GM19324 (cell line): ENCODE results near the gene GCNT2.
"Not testable (repeated sequence)": the region's sequence is repeated elsewhere in the genome, so short reads cannot be mapped to it uniquely, and the experiment has no call there.

Source experiments
- ATAC-seq: cut with Tn5 transposase; IDR thresholded peaks from one replicate; pipeline ENCODE4 v1.9.1; 2021; ENCODE audit warnings: mild to moderate bottlenecking, moderate library complexity; ENCODE audit not compliant: unreplicated experiment, low FRiP score

Gene GCNT2

DNA sequence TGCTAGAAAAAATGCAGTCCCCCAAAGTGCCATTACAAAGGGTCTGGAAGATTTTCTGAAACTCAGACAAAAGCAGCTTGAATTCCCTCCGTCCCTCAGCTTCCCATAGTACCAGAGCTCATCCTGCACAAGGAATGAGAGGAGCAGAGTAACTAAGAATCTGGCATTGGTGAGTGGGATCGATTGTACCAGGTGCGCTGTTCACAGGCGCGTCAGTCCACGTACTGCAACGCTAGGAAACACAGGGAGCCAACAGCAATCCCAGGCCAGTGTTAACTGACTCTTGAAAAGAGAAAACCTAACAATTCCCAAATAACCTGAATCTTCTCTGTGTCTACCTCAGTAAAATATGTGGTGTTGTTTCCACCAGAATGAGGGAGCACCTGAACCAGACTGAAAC, 77.9 kb downstream of the GCNT2 start:
- no peak for ATAC-seq

DNA sequence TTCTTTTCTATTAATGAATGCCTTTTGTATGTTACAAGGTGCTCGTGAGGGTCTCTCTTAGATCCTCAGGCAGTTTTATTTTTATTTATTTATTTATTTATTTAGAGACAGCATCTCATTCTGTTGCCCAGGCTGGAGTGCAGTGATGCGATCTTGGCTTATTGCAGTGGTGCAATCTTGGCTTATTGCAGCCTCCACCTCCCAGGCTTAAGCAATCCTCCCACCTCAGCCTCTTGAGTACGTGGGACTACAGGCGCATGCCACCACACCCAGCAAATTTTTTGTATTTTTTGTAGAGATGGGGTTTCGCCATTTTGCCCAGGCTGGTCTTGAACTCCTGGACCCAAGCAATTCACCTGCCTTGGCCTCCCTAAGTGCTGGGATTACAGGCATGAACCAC, 79.5 kb downstream of the GCNT2 start:
- ATAC-seq = not testable (repeated sequence)

DNA sequence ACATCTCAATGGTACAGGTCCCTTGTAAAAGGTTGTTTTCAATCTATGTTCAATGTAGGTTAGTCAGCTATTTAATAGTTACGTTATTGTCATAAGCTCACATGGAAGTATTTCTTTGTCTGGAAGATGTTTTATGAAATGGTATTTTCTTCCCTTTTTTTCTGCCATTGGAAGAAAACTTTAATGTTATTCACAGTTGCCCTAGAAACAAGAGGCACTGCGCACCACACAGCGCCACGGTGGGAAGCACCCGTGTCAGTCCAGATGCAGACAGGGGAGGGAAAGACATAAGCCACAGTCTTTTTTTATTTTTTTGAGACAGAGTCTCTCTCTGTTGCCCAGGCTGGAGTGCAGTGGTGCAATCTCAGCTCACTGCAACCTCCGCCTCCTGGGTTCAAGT, 82.1 kb downstream of the GCNT2 start:
- no peak for ATAC-seq

- no peak for ATAC-seq
Measured at GRCh38 chr6:10609038-10609437, 87.9 kb downstream of the GCNT2 start.

GRCh38 chr6:10610289-10610688, 89.1 kb downstream of the GCNT2 start:
- no peak for ATAC-seq

- ATAC-seq = no peak
Measured at GRCh38 chr6:10612161-10612560, 91.0 kb downstream of the GCNT2 start.

GRCh38 chr6:10613077-10613476, 91.9 kb downstream of the GCNT2 start:
- ATAC-seq = no peak

DNA sequence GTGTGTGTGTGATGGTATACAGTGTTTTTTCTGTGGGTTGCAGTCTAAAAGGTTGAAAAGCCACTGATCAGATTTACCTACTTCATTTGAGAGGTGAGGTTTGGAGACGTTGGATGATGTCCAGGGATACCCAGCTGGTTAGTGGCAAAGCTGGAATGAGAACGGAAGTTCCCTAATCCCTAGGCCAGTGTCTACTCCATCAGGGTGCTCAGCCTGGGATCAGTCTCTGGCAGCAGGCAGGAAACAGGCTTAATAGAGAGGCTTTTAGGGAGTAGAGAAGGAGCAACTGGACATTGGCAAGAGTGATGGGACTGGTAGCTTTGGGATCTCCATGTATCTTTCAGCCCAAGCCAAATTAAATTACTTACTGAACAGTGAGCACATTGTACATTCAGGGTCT, 92.6 kb downstream of the GCNT2 start:
- no peak for ATAC-seq

GRCh38 chr6:10615675-10616074, 94.5 kb downstream of the GCNT2 start:
- ATAC-seq = no peak

DNA sequence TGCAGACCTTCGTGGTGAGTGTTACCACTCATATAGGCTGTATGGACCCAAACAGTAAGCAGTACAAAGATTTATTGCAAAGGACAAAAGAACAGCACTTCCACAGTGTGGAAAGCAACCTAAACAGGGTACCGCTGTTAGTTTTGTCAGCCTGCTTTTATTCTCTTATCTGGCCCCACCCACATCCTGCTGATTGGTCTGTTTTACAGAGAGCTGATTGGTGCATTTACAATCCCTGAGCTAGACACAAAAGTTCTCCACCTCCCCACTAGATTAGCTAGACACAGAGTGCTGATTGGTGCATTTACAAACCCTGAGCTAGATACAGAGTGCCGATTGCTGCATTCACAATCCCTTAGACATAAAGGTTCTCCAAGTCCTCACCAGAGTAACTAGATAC, 95.1 kb downstream of the GCNT2 start:
- ATAC-seq = not testable (repeated sequence)

- ATAC-seq = no peak
Measured at GRCh38 chr6:10617008-10617696, 96.0 kb downstream of the GCNT2 start.

DNA sequence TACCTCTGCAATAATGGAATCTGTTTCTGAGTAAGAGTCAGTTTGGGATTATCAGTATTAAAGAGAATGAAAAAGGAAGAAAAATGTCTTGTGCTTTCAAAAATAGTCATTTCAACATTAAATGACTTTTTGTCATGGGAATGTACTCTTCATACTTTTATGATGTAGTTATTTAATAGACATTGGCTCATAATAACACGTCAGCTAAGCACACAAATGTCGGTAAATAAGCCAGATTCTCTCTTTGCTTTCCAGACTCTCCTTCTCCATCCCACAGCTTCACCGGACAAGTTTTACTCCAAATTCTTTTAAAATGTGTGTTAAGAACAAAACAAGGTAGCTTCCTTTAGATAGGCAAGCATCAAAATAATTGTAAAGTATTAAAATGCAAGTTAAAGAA, 97.3 kb downstream of the GCNT2 start:
- ATAC-seq = no peak

- ATAC-seq = no peak
Measured at GRCh38 chr6:10621213-10621612, 100.1 kb downstream of the GCNT2 start.

- no peak for ATAC-seq
Measured at GRCh38 chr6:10621847-10622246, 100.7 kb downstream of the GCNT2 start.

GRCh38 chr6:10624836-10625235, 103.7 kb downstream of the GCNT2 start:
- no peak for ATAC-seq

- no peak for ATAC-seq
Measured at GRCh38 chr6:10626154-10626741, 105.1 kb downstream of the GCNT2 start.

DNA sequence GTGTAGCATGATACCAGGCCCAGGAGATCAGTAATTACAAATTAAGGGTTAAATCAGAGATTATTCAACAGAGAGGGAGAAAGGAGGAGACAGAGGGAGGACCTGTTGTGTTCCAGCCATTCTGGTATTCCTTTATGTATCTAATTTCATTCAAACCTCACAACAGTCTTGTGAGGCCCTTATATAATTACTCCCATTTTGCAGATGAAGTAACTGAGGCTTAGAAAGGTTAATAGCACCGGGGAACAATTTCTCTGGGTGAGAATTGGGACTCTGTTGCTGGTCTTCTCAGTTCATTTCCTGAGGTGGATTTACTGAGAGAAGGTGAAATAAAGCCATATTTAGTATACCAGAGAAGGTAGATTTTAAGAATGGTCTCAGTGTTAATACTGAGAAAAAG, 106.6 kb downstream of the GCNT2 start:
- no peak for ATAC-seq

- no peak for ATAC-seq
Measured at GRCh38 chr6:10630178-10630577, 109.0 kb downstream of the GCNT2 start.

DNA sequence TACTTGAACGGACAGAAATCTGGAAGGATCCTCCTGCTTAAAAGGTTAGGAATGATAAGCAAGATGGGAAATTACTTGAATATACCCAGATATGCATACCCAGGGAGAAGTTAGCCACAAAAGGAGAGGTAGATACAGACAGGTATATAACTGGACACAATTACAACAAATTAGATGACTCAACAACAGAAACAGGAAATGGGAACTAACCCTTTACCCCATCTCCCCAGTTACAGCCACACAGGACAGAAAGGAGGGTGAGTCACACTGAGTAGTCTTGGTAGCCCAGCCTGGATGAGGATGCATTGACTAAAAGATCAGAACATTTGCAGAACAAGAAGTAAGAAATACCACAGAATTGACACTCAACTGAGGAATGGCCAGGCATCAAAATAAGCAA, 112.1 kb downstream of the GCNT2 start:
- ATAC-seq = no peak

DNA sequence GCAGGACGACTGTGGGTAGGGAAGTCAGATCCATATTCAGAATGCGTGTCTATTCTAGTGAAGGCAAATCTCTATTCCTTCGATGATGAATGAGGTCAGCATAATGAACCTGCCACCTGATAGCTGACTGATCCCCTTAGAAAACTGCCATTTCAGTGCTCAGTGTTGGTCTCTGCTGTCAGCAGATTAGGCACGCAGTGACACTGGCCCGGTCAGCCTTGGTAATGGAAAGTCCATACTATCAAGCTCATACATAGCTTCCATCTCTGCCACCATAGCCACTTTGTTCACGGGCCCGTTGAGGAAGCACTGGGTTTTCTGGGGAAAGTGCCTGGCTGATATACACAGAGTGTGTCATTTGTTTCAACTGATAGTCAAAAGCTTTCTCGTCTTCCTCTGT, 119.3 kb downstream of the GCNT2 start:
- no peak for ATAC-seq

GRCh38 chr6:10641528-10641927, 120.4 kb downstream of the GCNT2 start:
- no peak for ATAC-seq

GRCh38 chr6:10643201-10643651, 122.1 kb downstream of the GCNT2 start:
- no peak for ATAC-seq
